GM19438 (cell line): ENCODE measurements around the gene GIMAP8.
"Not testable (repeated sequence)": the region's sequence is repeated elsewhere in the genome, so short reads cannot be mapped to it uniquely, and the experiment has no call there.

Experiments used
- ATAC-seq: cut with Tn5 transposase; IDR thresholded peaks from one replicate; pipeline ENCODE4 v1.9.1; 2021; ENCODE audit warnings: low read depth; ENCODE audit not compliant: unreplicated experiment

GIMAP8 gene

GRCh38 chr7:150434240-150434639, 16.2 kb upstream of the GIMAP8 start:
- ATAC-seq = no peak

GRCh38 chr7:150435047-150435389, 15.4 kb upstream of the GIMAP8 start:
- ATAC-seq = no peak

- peak; percentile 88 for ATAC-seq
Observed at GRCh38 chr7:150435390-150436073, 14.9 kb upstream of the GIMAP8 start.

- ATAC-seq = no peak
Observed at GRCh38 chr7:150439967-150440366, 10.5 kb upstream of the GIMAP8 start.

- no peak for ATAC-seq
Observed at GRCh38 chr7:150441524-150441923, 8.9 kb upstream of the GIMAP8 start.

GRCh38 chr7:150442811-150443210, 7.6 kb upstream of the GIMAP8 start:
- ATAC-seq = no peak

- ATAC-seq = no peak
Observed at GRCh38 chr7:150443793-150444540, 6.5 kb upstream of the GIMAP8 start.

GRCh38 chr7:150444674-150445365, 5.6 kb upstream of the GIMAP8 start:
- ATAC-seq = no peak

- ATAC-seq = no peak
Observed at GRCh38 chr7:150446288-150446938, 4.0 kb upstream of the GIMAP8 start.

GRCh38 chr7:150447966-150448788, 2.3 kb upstream of the GIMAP8 start:
- ATAC-seq = no peak

GRCh38 chr7:150448789-150449147, 1.7 kb upstream of the GIMAP8 start:
- peak; percentile 41 for ATAC-seq

GRCh38 chr7:150449206-150449952, 1.1 kb upstream of the GIMAP8 start:
- ATAC-seq = no peak

GRCh38 chr7:150451097-150451793, 815 bp downstream of the GIMAP8 start:
- ATAC-seq = peak; percentile 47

GRCh38 chr7:150451833-150452461, 1.5 kb downstream of the GIMAP8 start:
- no peak for ATAC-seq

- no peak for ATAC-seq
Observed at GRCh38 chr7:150453181-150453580, 2.8 kb downstream of the GIMAP8 start.

GRCh38 chr7:150453892-150454291, 3.5 kb downstream of the GIMAP8 start:
- no peak for ATAC-seq

- not testable (repeated sequence) for ATAC-seq
Observed at GRCh38 chr7:150457064-150457463, 6.6 kb downstream of the GIMAP8 start.

GRCh38 chr7:150458235-150458634, 7.8 kb downstream of the GIMAP8 start:
- no peak for ATAC-seq

GRCh38 chr7:150458756-150459155, 8.3 kb downstream of the GIMAP8 start:
- no peak for ATAC-seq
